Brain microvascular endothelial cell (primary cell): ENCODE results near the gene FGFR3.

Source experiments
- DNase-seq: peaks from one replicate; pipeline ENCODE4 v3.0.0-alpha.2; 2020
- H3K27ac ChIP-seq: fragments of 250-450 bp; sonication (Bioruptor Pico); 2 replicates; pipeline ENCODE4 v1.5.1; 2020; ENCODE audit warnings: mild to moderate bottlenecking, moderate library complexity
- H3K27me3 ChIP-seq: fragments of 250-450 bp; sonication (Bioruptor Pico); replicated peaks from 2 replicates; pipeline ENCODE4 v1.5.1; 2020; ENCODE audit warnings: mild to moderate bottlenecking
- H3K36me3 ChIP-seq: fragments of 250-450 bp; sonication (Bioruptor Pico); replicated peaks from 2 replicates; pipeline ENCODE4 v1.5.1; 2020; ENCODE audit warnings: mild to moderate bottlenecking
- H3K4me3 ChIP-seq: 2 replicates; pipeline ENCODE4 v1.5.1; 2011; ENCODE audit warnings: low read depth, mild to moderate bottlenecking, control low read depth, low read length, moderate library complexity
- in situ Hi-C: cut with HindIII; loops from 2 replicates; pipeline ENCODE4 v1.10.0; 2017; ENCODE audit warnings: low sequenced_read_pairs, low pct_ligation_motif_present
- TF ChIP-seq, protein P1 (sequence below): IDR thresholded peaks from 2 replicates; pipeline ENCODE4 v1.5.1; 2011; ENCODE audit warnings: low read depth, mild to moderate bottlenecking, moderate library complexity, low read length, control low read depth, inconsistent platforms; ENCODE audit errors: missing control alignments

FGFR3 gene

DNA sequence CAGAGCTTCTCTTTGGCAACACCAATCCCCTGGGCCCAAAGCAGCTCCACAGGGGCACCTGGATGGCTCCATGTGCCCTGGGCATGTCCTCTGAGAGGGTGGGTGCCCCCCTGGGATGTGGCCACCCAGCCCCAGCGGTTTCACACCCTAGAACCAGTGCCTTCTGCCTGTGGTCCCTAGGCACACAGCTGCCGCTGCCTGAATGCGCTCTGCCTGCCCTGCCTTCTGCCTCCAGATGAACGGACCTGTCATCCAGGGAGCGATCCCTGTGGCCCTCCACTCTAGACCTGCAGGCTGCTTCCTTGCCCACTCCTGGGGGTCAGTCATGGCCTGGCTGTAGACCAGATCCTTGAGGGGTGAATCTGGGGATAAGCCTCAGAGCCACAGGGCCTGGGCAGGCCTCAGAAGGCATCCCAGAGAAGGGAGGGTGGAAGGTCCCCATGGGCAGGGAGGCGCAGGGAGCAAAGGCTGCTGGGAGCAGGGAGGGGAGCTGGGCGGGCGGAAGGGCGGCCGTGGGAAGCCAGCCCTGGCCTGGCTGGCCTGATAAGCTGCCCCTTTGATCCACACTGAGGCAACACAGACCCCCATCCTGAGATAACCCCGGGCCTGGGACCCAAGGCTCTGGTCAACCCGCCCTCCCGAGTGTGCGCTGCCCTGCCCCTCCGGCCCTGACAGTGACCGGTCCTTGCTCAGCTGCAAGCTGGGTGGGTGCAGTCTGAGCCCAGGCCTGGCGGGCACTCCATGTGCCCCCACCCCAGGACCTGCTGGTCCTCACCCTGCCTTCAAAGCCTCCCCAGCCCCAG, 8.1 kb upstream of the FGFR3 start:
- Histone ChIP-seq H3K36me3 (no peaks in the 10 kb centered on the region), H3K27me3 (no peaks in the 10 kb centered on the region), H3K4me3 (no peak overlapping the region), H3K27ac (no peak overlapping the region)
- DNase-seq: no peak
- TF ChIP-seq, protein P1, sequence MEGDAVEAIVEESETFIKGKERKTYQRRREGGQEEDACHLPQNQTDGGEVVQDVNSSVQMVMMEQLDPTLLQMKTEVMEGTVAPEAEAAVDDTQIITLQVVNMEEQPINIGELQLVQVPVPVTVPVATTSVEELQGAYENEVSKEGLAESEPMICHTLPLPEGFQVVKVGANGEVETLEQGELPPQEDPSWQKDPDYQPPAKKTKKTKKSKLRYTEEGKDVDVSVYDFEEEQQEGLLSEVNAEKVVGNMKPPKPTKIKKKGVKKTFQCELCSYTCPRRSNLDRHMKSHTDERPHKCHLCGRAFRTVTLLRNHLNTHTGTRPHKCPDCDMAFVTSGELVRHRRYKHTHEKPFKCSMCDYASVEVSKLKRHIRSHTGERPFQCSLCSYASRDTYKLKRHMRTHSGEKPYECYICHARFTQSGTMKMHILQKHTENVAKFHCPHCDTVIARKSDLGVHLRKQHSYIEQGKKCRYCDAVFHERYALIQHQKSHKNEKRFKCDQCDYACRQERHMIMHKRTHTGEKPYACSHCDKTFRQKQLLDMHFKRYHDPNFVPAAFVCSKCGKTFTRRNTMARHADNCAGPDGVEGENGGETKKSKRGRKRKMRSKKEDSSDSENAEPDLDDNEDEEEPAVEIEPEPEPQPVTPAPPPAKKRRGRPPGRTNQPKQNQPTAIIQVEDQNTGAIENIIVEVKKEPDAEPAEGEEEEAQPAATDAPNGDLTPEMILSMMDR: no peak
- in situ Hi-C loops: no loop called here

DNA sequence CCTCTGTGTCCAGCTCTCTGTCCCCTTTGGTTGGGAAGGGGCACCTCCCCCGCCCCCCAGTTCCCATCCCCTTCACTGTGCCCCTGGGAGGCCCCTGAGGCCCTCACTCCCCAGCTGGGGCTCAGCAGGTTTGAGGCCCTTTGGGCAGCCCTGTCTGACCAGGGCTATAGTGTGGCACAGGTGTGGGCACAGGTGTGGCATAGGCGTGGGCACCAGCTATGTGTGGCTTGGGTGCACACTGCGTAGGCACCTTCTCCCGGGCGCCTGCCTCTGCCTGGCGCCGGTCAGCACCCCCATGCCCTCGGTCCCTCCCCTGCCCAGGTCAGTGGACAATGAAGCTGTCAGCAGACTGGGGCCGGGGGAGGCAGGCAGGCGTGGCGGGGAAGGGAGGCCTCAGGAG, 7.5 kb upstream of the FGFR3 start:
- H3K27me3 ChIP-seq: no peaks in the 10 kb centered on the region
- no peak overlapping the region for H3K27ac ChIP-seq
- TF ChIP-seq, protein P1: no peak
- no peaks in the 10 kb centered on the region for H3K36me3 ChIP-seq
- no peak overlapping the region for H3K4me3 ChIP-seq
- in situ Hi-C loops: no loop called here
- no peak for DNase-seq

DNA sequence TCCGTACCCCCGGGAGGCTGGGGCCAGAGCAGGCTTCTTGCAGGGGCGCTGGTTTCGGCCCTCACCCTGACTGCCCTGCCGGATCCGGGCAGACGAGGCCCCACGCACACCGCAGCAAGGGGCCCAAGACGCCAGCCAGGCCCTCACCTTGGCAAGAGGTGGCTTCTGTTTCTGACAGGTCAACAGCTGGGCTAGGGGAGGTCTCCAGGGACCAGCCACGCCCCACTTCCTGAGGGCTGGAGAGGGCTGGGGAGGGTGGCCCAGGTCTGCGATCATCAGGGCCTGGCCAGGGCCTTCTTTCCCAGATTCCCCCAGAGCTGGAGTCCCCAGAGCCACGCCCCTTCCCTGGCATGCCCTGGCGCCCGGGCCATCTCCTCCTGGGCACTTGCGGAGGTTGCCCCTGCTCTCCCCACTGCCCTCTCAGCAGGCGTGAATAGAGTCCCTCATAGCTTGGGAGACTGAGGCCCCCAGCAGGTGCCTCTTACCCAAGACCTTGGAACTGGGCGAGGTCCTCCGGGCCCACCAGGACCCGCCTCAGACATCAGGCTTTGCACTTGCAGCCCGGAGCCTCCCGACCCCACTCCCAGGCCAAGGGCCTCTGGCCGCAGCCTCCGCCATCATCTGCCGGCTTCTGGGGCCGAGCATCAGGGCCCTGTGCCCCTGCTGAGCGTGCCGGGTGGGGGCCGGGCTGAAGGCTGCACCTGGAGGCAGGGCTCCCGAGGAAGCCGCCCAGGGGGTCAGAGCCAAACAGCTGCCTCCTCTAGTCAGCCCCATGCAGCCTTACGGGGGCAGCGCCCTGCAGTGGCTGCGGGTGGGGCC, 6.3 kb upstream of the FGFR3 start:
- Histone ChIP-seq H3K4me3 (no peak overlapping the region), H3K27me3 (no peaks in the 10 kb centered on the region), H3K27ac (no peak overlapping the region), H3K36me3 (no peaks in the 10 kb centered on the region)
- TF ChIP-seq, protein P1: no peak
- no peak for DNase-seq
- in situ Hi-C loops: no loop called here

DNA sequence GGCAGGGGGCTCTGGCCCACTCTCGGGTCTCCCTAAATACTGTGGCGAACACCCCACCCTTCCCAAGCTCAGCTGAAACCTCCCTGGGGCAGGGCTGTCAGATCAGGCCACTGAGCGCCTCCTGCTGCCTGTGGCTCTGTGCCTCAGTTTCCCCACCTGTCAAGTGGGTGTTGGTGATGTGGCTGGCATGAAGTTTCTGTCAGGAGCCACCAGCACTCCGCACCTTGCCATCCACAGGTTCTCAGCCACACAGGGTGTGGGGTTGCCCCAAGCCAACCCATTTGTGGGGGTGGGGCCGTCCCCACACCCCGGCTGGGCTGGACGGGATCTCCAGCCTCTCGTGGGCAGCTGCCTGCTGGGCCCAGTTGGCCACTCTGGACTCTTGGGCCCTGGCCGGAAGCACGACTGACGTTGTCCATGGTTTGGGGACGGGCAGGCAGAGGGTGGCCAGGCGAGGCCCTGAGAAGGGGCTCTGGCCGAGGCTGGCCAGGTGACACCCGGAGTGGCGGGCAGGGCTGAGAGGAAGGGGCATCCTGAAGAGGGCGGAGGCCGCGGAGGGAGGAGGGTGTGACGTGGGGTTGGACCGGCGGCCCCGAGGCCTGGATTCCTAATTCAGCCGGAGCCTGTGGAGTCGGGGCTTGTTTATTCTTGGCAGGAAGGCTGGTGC, 5.5 kb upstream of the FGFR3 start:
- Histone ChIP-seq H3K36me3 (no peaks in the 10 kb centered on the region), H3K27ac (no peak overlapping the region), H3K4me3 (no peak overlapping the region), H3K27me3 (peaks cover 2% of the 10 kb centered on the region)
- no peak for DNase-seq
- in situ Hi-C loops: no loop called here
- TF ChIP-seq, protein P1: no peak

DNA sequence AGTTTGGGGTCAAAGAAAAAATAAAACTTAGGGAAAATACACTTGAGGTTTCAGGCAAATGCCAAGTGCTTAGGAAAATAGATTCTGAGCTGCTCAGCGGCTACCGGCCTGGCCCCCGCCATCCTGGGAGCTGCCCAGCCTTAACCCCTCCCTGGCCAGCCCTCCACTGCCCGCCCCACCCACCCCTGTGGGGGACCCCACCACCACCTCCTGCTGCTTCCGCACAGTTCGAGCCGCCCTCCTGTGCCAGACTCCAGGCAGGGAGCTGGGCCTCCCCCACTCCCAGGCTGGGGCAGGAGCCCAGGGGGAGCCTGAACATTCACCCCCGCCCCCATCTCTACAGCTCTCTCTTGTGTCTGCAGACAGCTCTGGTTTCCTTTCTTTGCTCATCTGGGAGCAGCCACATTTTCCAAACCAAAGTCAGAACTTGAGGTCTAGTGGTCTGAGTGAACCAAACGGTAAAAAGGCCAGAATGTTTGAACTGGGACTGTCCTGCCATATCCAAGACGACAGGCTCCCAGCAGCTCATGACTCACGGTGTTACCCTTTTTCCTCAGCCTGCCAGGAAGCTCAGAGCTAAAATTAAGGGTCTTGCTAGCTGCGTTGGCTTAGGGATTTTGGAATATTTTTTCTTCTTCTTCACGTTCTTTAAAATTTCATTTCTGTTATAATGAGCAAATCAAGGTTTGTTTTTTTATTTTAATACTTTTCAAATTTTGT, 4.7 kb upstream of the FGFR3 start:
- H3K36me3 ChIP-seq: no peaks in the 10 kb centered on the region
- in situ Hi-C loops: no loop called here
- no peak overlapping the region for H3K27ac ChIP-seq
- DNase-seq: no peak
- no peak overlapping the region for H3K4me3 ChIP-seq
- peaks cover 2% of the 10 kb centered on the region for H3K27me3 ChIP-seq
- TF ChIP-seq, protein P1: no peak
